CD4-positive, alpha-beta T cell treated with Interleukin-4 for 4 hours (primary cell): Measurements from ENCODE around the gene PIAS4.
"Not testable (repeated sequence)": the region's sequence is repeated elsewhere in the genome, so short reads cannot be mapped to it uniquely, and the experiment has no call there.

Experiments used
- DNase-seq: peaks from one replicate; pipeline ENCODE4 v3.0.0-alpha.2; 2020

The PIAS4 gene

DNA sequence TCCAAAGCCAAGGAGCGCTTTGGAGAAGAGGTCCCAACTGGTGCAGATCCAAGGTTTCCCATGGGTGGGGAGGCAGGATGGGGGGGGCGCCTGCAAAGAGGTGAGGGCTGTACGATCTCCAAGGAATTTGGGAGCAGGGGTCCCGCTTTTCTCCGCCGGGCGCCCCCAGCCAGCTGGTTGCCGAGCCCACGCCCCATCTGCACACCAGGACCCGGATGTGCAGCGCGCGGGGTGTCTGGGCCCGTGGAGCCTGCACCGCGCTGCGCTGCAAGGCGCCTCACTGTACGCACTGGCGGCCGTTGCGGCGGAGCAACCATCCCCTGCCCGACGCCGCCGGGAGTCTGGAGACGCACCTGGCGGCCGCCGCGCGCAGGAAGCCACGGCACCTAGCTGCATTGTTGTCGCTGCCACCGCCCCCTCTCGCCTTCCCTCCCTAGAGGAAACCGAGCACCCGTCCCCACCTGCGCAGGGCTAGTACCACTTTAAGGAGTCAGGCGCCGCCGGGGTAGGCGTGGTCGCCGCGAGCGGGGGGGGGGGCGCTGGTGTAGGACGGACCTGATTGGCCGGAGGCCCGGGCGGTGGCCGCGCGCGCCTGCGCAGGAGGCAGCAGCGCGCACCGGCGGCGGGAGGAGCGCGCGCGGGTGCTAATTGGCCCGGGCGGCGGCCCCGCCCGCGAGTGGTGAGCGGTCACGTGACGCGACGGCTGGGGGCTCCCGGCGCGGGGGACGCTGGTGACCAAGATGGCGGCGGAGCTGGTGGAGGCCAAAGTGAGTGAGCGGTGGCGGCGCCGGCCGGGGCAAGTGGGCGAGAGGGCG is at the start of gene PIAS4:
TSS of gene PIAS4 (plus strand) at position 716 of the 815 bp plus-strand sequence. CDS start at position 741, 25 bp downstream.
- DNase-seq: peak; percentile 95

- DNase-seq: no peak
Observed at GRCh38 chr19:3958836-3959765, 48.4 kb upstream of the PIAS4 start.

DNA sequence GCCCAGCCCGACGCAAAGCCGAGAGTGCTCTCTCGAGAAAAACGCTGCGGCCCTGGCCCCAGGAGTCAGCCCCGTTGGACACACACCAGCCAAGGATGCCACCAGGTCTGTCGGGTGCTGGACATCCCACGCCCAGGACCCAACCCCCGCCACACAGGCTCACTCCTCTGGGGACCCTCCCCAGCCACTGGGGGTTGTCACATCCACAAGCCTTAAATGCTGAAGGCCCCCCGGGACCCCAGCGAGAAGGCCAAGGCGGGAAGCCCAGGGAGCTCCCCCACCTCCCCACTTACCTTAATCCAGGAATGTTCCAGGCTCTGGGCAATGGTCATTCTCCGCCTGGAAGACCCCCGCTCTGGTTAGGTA is 47.8 kb upstream of the PIAS4 start:
- DNase-seq: no peak

DNA sequence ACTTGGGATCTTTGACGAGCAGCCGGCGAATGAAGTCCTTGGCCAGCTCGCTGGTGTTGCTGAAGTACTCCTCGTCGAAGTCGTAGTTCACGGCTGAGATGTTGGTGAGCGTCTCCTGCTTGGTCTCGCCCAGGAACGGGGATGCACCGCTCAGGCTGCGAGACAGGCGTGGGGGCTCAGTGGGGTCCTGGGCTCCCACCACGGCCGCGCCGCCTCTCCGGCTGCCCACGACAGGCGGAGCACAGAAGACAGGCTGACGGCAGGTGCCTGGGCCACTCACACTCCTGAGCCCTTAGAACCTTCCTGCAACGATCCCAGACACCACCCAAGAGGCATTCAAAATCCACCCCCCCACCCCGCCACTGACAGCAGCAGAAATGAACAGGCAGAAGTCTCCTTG is 46.5 kb upstream of the PIAS4 start:
- DNase-seq: no peak

DNA sequence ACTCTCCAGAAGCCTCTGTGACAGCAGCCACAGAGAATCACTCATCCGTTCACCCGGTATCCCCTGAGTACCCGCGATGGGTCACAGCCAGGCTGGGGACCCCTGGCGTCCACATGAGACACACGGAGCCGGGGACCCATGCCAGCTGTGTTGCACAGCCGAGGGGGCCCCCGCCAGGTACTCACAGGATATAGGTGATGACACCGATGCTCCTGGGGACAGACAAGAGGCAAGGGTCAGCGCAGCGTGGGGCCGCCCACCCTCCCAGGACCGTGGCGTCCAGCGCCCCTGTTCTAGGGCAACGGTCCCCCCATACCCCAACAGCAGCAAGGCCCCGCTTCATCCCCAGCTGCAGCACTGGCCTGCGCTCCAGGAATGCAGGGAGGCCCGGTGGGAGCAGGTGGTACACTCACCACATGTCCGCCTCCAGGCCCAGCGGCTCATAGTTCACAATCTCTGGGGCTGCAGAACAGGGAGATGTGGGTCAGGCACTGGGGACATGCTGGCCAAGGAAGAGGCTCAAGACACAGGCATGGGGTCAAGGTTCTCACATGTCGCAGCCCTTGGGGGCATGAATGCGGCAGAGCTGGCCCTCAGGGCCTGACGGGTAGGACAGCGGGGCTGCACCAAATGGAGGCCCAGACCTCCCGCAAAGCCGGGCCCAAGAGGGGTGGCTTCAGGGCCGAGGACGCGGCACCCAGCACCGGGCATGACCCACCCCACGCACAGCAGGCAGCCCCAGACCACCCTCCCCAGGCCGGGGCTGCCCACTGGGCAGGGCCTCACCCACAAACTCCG is 43.9 kb upstream of the PIAS4 start:
- no peak for DNase-seq

DNA sequence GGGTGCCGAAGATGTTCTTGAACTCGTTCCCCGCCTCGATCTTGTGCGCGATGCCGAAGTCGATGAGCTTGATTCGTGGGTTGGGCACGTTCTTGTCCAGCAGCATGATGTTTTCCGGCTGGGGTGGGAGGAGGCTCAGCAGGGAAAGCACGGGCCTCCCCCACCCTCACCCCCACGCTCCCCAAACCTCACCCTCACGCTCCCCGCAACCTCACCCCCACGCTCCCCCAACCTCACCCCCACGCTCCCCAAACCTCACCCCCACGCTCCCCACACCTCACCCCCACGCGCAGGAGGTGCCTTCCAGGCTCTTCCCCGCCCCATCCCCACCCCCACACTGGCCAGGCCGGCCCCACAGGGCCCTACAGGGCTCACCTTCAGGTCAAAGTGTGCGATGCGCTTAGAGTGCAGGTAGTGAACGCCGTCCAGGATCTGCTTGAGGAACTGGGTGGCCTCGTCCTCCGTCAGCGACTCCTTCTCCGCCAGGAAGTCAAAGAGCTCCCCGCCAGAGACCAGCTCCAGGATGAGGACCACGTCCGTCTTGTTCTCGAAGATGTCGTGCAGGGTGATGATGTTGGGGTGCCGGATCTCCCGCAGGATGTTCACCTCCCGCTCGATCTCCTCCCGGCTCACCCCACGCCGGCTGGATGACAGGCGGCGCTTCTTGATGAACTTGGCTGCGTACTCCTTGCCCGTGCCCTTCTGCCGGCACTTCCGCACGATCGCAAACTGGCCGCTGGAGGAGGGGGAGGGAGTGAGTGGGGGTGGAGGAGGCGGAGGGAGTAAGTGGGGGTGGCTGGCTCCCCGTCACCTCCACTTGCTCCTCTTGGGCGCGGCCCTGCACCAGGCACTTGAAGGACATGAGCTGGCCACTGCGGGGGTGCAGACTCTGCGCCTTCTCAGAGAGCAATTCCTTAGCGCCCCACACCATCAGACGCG is 43.0 kb upstream of the PIAS4 start:
- no peak for DNase-seq

- DNase-seq: no peak
Observed at GRCh38 chr19:3966051-3967017, 41.2 kb upstream of the PIAS4 start.

DNA sequence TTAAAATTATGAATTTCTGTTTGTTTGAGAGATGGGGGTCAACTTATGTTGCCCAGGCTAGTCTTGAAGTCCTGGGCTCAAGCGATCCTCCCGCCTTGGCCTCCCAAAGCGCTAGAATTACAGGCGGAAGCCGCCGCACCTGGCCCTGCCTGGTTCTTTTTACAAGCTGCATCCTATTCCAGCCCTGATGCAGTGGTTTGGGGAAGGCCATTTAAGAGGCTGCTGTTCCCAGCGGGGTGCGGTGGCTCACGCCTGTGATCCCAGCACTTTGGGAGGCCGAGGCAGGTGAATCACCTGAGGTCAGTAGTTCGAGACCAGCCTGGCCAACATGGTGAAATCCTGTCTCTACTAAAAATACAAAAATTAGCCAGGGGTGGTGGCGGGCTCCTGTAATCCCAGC is 39.6 kb upstream of the PIAS4 start:
- not testable (repeated sequence) for DNase-seq

DNA sequence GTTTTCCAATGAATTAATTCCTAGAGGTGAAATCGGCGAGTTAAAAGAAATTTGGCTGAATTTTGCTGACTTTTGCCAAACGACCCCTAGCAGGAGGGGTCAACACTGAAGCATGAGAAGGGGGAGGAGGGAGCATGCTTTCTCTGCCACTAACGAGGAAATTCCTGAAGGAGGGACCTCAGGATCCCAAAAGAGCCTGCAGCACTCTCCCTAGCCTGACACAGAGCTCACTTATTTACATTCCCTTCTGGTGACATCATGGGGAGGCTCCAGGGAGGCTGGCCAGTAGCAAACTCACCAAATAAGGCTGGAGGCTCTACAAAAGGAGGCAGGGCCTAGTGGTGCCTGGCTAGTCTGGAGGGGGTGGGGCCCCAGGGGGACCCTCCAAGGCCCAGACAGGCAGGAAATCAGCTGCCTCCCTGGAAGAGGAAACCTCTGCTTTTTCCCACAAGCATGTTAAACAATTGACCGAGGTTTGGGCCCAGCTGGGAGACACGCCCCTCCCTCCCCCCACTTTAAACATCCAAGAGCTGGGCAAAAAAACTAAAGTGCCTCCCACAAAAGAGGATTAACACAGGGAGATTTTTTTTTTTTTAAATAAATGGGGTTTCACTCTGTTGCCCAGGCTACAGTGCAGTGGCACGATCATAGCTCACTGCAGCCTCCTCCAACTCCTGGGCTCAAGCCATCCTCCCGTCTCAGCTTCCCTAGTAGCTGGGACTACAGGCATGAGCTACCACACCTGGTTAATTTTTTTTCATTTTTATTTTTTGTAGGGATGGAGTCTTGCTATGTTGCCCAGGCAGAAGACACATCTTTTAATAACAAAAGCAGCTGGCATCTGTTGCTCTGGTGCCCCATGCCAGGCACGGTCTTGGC is 38.7 kb upstream of the PIAS4 start:
- DNase-seq: no peak

DNA sequence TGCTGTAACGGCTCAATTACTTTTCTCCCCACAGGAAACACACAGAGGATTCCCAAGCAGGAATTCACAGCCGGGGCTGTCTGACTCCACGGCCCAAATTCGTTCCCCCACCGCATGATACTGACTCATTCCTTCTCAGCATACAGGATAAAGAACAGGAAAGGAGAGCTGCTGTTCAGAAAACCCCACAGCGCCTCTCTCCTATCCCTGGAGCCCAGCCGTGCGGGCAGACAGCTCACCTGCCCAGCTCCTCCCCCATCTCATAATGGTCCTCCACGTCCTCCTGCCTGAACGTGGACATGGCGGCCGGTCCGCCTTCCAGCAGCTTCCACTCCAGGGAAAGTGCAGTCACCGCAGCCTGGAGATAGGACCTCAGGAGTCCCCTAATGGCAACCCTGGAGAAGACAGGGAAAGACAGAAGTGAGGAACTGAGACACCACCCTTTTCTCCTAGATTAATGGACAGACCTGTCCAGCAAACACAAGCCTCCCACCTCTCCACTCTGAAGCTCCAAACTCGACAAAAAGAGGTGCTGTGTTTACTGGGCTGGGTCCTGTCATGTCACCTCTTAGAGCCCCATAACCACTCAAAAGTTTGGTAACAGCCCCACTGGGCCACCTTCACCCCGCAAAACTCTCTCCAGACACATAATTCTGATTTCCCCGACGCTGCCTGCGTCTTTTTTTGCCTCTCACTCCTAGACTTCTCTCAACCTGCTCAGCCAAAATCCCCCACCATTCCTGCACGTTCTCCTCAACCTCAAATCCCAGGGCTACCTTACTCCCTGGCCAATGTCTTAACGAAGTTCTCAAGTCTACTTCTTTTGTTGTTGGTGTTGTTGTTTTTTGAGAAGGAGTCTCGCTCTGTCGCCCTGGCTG is 37.9 kb upstream of the PIAS4 start:
- DNase-seq: no peak

- no peak for DNase-seq
Observed at GRCh38 chr19:3970313-3970807, 37.2 kb upstream of the PIAS4 start.

DNA sequence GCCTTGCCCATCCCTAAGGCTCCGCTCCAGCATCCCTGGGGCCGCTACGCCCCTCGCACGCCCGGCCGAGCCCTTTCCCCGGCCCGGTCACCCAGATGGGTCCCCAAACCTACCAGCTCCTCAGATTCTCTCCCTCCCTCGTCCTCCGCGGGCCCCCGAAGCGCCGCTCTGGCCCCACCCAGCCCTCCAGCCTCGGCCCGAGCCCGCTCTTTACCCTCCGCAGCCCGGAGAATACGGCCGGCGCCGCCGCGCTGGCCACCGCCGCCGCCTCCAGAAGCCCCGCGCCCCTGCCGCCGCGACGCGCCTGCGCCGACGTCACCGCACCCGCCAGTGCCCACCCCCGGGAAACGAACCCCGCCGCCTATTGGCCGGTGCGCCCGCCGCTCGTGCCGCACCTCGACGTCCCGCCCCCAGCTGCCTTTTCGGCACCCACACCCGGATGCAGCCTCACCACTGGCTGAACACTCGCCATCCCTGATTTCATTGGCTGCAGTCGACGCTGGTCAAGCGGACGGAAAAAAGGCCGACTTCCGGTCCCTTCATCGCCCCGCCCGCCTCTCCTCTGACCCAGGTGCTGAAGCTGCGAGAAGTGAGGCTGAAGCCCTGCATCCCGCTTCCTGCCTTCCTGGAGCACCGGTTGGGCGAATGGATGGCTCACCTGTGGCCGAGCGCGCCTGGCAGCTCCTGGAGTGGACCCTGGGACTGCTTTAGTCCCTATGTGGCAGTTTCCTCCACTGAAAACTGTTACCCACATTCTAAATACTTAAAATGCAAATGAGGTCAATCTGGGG is 36.5 kb upstream of the PIAS4 start, which contains the start of gene DAPK3:
TSS of gene DAPK3 (minus strand) at position 292 of the 791 bp plus-strand sequence. CDS start 1,364 bp downstream, outside the sequence.
- peak; percentile 90 for DNase-seq

GRCh38 chr19:3975144-3975543 is 32.4 kb upstream of the PIAS4 start:
- DNase-seq: no peak

DNA sequence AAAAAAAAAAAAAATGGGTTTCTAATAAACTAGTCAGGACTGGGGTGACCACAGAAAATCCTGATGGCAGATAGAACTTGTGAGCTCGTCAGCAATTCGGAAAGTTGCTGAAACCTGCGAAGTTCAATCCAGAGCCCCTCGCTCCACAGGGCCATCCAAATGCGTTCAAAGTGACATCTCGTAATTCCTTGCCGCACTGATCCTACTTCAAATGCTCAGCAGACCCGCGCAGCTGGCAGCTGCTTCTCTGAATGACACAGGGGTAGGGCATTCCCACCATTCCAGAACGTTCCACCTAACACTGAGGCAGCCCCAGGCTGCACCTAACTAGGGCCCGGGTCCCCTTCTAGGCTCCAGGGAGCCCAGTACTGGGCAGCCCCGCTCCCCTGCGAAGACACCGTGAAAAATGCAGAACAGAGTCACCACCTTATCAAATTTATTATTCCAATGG is 31.9 kb upstream of the PIAS4 start:
- DNase-seq: no peak

DNA sequence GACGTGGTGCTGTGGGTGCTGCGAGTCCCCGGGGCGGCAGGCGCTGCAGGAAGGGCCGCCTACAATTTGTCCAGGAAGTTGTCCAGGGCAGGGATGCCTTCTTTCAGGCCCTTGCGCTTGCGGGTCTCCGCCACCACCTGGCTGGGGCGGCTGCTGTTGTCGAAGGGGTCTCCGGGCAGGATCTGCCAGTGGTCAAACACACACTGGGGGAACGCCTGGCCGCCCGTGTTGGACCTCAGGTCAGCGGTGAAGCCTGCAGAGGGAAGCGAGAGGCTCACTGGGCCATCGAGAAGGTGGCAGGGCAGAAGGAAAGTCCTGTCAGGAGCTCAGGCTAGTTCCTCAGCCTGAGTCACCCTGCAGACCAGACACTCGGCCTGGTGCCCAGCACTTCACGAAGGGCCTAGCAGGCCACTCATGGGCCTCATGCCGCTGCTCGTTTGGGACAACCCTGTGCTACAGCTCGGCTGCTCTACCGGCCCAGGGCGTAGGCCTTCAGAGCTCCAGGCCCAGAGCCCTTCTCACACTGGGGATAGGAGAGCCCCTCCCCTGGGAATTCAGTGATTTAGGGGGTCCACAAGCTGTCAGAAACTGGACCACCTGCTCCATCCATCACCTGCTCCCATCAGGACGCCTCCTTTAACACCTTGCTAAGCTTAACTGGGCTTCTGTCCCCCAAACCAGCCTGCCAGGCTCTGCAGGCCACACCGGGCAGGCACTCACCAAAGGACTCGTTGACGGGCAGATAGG is 30.9 kb upstream of the PIAS4 start:
- no peak for DNase-seq
